ENCODE data around the gene MC2R.

The MC2R gene

GRCh38 chr18:13915391-13915790 is at the start of gene MC2R:
Gene MC2R, minus strand, starts transcription at chr18:13915536. Its CDS starts 30,018 bp downstream, at chr18:13885518.
- no peak for DNase-seq (ENCODE audit: low read depth in 2 of 2)

- no peak for DNase-seq (ENCODE audit: low read depth in 2 of 2)
Observed at GRCh38 chr18:13945811-13946210, 30.5 kb upstream of the MC2R start.

GRCh38 chr18:13943338-13943737 is 28.0 kb upstream of the MC2R start:
- DNase-seq (ENCODE audit: low read depth in 2 of 2) = no peak

- no peak for DNase-seq (ENCODE audit: low read depth in 2 of 2)
Observed at GRCh38 chr18:13940326-13940725, 25.0 kb upstream of the MC2R start.

- no peak for DNase-seq (ENCODE audit: low read depth in 2 of 2)
Observed at GRCh38 chr18:13934676-13935075, 19.3 kb upstream of the MC2R start.

GRCh38 chr18:13934058-13934457 is 18.7 kb upstream of the MC2R start:
- no peak for DNase-seq (ENCODE audit: low read depth in 2 of 2)

GRCh38 chr18:13932285-13933025 is 17.1 kb upstream of the MC2R start:
- DNase-seq (ENCODE audit: low read depth in 2 of 2) = no peak

GRCh38 chr18:13930964-13931363 is 15.6 kb upstream of the MC2R start:
- no peak for DNase-seq (ENCODE audit: low read depth in 2 of 2)

- DNase-seq (ENCODE audit: low read depth in 2 of 2) = no peak
Observed at GRCh38 chr18:13923221-13923620, 7.9 kb upstream of the MC2R start.

- no peak for DNase-seq (ENCODE audit: low read depth in 2 of 2)
Observed at GRCh38 chr18:13918898-13919297, 3.6 kb upstream of the MC2R start.

GRCh38 chr18:13917401-13917800 is 2.1 kb upstream of the MC2R start:
- no peak for DNase-seq (ENCODE audit: low read depth in 2 of 2)

GRCh38 chr18:13916559-13916958 is 1.2 kb upstream of the MC2R start:
- no peak for DNase-seq (ENCODE audit: low read depth in 2 of 2)

GRCh38 chr18:13915995-13916431 is 677 bp upstream of the MC2R start:
- no peak for DNase-seq (ENCODE audit: low read depth in 2 of 2)

GRCh38 chr18:13914756-13915155 is 580 bp downstream of the MC2R start:
- DNase-seq (ENCODE audit: low read depth in 2 of 2) = no peak

- DNase-seq (ENCODE audit: low read depth in 2 of 2) = no peak
Observed at GRCh38 chr18:13914170-13914569, 1.2 kb downstream of the MC2R start.

- DNase-seq (ENCODE audit: low read depth in 2 of 2) = no peak
Observed at GRCh38 chr18:13913205-13913604, 2.1 kb downstream of the MC2R start.

GRCh38 chr18:13912601-13913000 is 2.7 kb downstream of the MC2R start:
- DNase-seq (ENCODE audit: low read depth in 2 of 2) = no peak

- DNase-seq (ENCODE audit: low read depth in 2 of 2) = no peak
Observed at GRCh38 chr18:13910986-13911385, 4.3 kb downstream of the MC2R start.

GRCh38 chr18:13910501-13910900 is 4.8 kb downstream of the MC2R start:
- DNase-seq (ENCODE audit: low read depth in 2 of 2) = no peak

- no peak for DNase-seq (ENCODE audit: low read depth in 2 of 2)
Observed at GRCh38 chr18:13909141-13909940, 6.0 kb downstream of the MC2R start.

- DNase-seq (ENCODE audit: low read depth in 2 of 2) = no peak
Observed at GRCh38 chr18:13900633-13901032, 14.7 kb downstream of the MC2R start.

GRCh38 chr18:13895505-13896033 is 19.8 kb downstream of the MC2R start:
- no peak for DNase-seq (ENCODE audit: low read depth in 2 of 2)

- DNase-seq (ENCODE audit: low read depth in 2 of 2) = no peak
Observed at GRCh38 chr18:13894531-13894930, 20.8 kb downstream of the MC2R start.

All from stimulated activated CD8-positive, alpha-beta memory T cell treated with anti-CD3 and anti-CD28 coated beads, Interleukin-2, amount 100 ng/mL, for 48 hours (primary cell).